ENCODE data around the gene DDX39A.
"Not testable (repeated sequence)": the region's sequence is repeated elsewhere in the genome, so short reads cannot be mapped to it uniquely, and the experiment has no call there.

DDX39A gene

GRCh38 chr19:14407605-14408484 lies 11.3 kb downstream of the DDX39A start:
- DNase-seq: no peak

GRCh38 chr19:14406645-14407401 lies 12.3 kb downstream of the DDX39A start:
- no peak for DNase-seq

- DNase-seq: peak; percentile 80
These were observed 13.1 kb downstream of the DDX39A start for GRCh38 chr19:14405758-14406644.

GRCh38 chr19:14405380-14405757 lies 13.8 kb downstream of the DDX39A start:
- no peak for DNase-seq

GRCh38 chr19:14404312-14404711 lies 14.8 kb downstream of the DDX39A start:
- no peak for DNase-seq

GRCh38 chr19:14403145-14403930 lies 15.8 kb downstream of the DDX39A start:
- not testable (repeated sequence) for DNase-seq

- DNase-seq: no peak
These were observed 16.6 kb downstream of the DDX39A start for GRCh38 chr19:14402332-14403144.

- no peak for DNase-seq
These were observed 17.5 kb downstream of the DDX39A start for GRCh38 chr19:14401468-14402195.

GRCh38 chr19:14400951-14401431 lies 18.1 kb downstream of the DDX39A start:
- no peak for DNase-seq

GRCh38 chr19:14397168-14397567 lies 22.0 kb downstream of the DDX39A start:
- DNase-seq: not testable (repeated sequence)

- DNase-seq: not testable (repeated sequence)
These were observed 22.4 kb downstream of the DDX39A start for GRCh38 chr19:14396730-14397129.

- no peak for DNase-seq
These were observed 23.3 kb downstream of the DDX39A start for GRCh38 chr19:14395710-14396336.

GRCh38 chr19:14395262-14395661 lies 23.9 kb downstream of the DDX39A start:
- DNase-seq: no peak

GRCh38 chr19:14394167-14394566 lies 25.0 kb downstream of the DDX39A start:
- no peak for DNase-seq

GRCh38 chr19:14393329-14393728 lies 25.8 kb downstream of the DDX39A start:
- no peak for DNase-seq

GRCh38 chr19:14391156-14391821 lies 27.9 kb downstream of the DDX39A start:
- DNase-seq: no peak

- no peak for DNase-seq
These were observed 28.6 kb downstream of the DDX39A start for GRCh38 chr19:14390548-14390947.

- DNase-seq: no peak
These were observed 33.6 kb downstream of the DDX39A start for GRCh38 chr19:14385492-14385891.

Data from activated effector memory CD4-positive, alpha-beta T cell treated with Interleukin-2 at 50 U/mL for 16 hours (primary cell).